HG02798 (cell line): ENCODE results near the gene PLAC8L1.
"Not testable (repeated sequence)": the region's sequence is repeated elsewhere in the genome, so short reads cannot be mapped to it uniquely, and the experiment has no call there.

Experiments used
- ATAC-seq: cut with Tn5 transposase; IDR thresholded peaks from one replicate; pipeline ENCODE4 v1.9.1; 2021; ENCODE audit warnings: mild to moderate bottlenecking; ENCODE audit not compliant: unreplicated experiment, poor library complexity

PLAC8L1 gene, protein sequence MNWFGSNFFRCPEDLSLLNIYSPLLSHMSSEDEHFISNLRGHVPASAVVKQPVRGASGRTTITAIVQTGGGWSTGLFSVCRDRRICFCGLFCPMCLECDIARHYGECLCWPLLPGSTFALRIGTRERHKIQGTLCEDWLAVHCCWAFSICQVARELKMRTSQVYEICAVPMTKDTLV

GRCh38 chr5:146105477-146105876 is at the start of gene PLAC8L1:
PLAC8L1 (minus strand) TSS chr5:146105577; CDS start chr5:146104311, 1,266 bp downstream.
- ATAC-seq = no peak

- ATAC-seq = no peak
These were observed 46.6 kb upstream of the PLAC8L1 start for GRCh38 chr5:146151970-146152369.

- ATAC-seq = no peak
These were observed 32.6 kb upstream of the PLAC8L1 start for GRCh38 chr5:146137967-146138403.

DNA sequence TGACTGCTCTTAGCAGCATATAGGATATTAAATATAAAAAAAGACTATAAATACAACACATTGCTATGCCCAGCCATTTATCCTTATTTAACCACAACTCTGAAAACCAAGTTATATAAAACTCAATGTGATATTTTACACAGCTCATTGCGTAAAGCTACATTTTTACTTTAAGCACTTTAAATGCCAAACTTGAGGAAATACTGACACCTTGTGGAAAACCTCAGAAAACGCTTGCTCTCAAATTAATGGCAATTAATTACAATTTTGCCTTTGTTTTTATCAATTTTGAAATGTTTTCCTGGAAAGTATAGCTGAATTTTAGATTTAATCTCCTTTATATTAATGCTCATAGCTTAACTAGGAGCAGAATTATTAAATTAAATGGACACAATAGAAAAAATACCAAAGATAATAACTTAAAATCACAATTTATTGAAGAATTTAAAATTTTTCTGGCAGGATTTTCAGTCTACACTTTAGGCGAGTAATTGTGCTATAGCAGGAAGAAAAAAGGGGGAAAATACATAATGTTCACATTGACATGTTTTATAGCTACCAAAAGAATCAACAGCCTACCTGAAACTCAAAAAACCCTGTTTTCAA is 25.2 kb upstream of the PLAC8L1 start:
- ATAC-seq = no peak

DNA sequence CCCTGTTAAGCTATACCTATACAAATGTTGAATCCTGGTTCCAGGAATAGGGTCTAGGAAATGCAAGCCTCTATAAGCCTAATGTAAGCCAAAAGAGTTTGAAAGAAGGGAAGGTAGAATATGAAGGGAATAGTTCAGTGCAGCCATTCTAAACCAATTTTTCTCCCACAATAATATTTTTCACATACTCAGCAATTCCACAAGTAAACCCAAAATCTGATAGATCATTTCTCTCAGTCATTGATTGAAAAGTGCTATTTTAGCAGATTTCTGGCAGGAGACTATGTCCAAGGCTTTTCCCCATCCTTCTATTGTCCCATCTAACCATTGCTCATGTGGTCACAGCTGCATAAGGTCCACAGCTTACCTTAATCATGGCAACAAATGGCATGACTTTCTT is 20.7 kb upstream of the PLAC8L1 start:
- no peak for ATAC-seq

DNA sequence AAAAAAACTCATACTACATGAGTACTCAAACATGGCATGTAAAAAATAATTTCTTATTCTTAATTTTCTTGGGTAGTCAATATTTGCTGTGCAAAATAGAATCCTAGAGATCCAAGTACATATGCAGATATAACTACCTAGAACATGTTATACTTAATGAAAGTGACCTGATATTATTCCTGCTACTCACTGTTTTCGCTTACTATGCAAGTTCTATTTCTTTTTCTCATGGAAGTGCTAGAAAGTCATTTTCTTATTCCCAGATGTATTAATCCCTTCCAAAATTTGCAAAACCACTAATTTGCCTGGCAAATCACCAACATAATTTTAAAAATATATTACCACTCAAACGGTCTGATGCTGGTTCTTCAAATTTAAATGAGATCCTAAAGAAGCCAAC is 19.2 kb upstream of the PLAC8L1 start:
- no peak for ATAC-seq

DNA sequence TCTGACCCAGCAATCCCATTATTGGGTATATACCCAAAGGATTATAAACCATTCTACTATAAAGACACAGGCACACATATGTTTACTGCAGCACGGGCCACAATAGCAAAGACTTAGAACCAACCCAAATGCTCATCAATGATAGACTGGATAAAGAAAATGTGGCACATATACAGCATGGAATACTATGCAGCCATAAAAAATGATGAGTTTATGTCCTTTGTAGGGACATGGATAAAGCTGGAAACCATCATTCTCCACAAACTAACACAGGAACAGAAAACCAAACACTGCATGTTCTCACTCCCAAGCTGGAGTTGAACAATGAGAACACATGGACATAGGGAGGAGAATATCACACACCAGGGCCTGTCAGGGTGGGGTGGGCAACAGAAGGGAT is 16.1 kb upstream of the PLAC8L1 start:
- not testable (repeated sequence) for ATAC-seq

GRCh38 chr5:146118322-146118721 is 12.9 kb upstream of the PLAC8L1 start:
- ATAC-seq = no peak

GRCh38 chr5:146117216-146117615 is 11.8 kb upstream of the PLAC8L1 start:
- not testable (repeated sequence) for ATAC-seq

DNA sequence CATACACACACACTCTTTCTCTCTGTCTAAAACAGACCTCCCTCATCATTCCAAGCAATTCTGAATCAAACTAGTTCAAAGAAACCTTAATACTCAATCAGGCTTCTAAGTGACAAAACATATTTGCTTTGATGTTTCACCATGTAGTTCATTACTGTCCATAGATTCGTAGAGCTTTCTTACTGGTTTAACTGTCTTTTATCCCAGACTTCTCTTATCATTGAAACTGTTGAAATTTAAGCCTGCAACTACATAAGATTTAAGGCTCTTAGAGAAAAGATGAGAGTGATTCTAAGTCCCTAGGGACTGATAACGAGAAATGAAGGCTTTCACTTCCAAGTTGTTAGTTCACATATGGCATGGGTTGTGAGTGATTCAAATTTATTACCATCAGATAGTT is 11.0 kb upstream of the PLAC8L1 start:
- no peak for ATAC-seq

DNA sequence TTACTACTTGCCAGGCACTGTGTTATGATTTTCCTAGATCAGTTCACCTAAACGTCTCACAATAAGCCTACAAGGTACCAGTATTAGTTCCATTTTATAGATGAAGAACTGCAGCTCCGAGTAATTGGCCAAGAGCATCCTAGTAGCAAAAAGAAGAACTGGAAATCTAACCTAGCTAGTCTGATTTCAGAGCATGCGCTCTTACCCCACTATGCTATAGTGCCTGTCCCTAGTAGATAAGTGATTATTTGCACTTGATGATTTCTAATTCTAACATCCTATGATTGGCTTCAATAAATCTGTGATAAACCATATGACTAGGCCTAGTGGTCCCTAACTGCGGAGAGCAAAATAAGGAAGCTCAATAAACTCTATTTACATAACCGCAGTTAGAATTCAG is 7.1 kb upstream of the PLAC8L1 start:
- ATAC-seq = no peak

GRCh38 chr5:146111409-146111808 is 6.0 kb upstream of the PLAC8L1 start:
- no peak for ATAC-seq

- no peak for ATAC-seq
These were observed 4.0 kb upstream of the PLAC8L1 start for GRCh38 chr5:146109379-146109778.

- ATAC-seq = not testable (repeated sequence)
These were observed 3.5 kb upstream of the PLAC8L1 start for GRCh38 chr5:146108870-146109269.

DNA sequence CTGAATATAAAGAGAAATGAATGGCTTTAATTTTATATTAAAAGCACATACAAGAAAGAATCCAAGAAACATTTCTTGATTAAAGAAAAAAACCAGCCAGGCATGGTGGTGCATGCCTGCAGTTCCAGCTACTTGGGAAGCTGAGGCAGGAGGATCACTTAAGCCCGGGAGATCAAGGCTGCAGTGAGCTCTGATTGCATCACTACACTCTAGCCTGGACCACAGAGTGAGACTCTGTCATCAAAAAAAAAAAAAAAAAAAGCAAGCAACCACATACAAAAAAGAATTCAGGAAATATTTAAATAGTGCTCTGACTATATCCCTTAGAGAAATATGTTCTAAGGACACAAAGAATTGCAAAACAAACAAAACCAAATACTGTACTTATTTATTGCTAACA is 2.5 kb upstream of the PLAC8L1 start:
- ATAC-seq = no peak

GRCh38 chr5:146103594-146103993 is 1.8 kb downstream of the PLAC8L1 start:
- ATAC-seq = no peak

GRCh38 chr5:146101646-146102045 is 3.7 kb downstream of the PLAC8L1 start:
- no peak for ATAC-seq

DNA sequence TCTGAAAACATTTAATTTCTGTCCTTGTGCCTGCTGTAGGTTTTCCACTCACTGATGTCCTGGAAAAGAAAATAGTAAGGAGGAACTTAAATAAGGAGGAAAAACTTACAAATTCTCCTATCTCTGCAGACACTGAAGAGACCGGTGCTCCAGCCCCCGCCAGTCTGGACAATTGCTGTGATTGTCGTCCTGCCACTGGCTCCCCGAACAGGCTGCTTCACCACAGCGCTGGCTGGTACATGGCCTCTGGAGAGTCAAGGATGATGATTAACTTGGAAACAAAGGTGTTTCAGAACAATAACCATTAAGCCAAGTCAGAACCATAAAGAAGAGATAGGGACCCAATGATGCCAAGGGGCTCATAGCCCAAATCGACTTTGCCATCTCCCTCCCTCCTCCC is 7.3 kb downstream of the PLAC8L1 start:
- ATAC-seq = no peak

DNA sequence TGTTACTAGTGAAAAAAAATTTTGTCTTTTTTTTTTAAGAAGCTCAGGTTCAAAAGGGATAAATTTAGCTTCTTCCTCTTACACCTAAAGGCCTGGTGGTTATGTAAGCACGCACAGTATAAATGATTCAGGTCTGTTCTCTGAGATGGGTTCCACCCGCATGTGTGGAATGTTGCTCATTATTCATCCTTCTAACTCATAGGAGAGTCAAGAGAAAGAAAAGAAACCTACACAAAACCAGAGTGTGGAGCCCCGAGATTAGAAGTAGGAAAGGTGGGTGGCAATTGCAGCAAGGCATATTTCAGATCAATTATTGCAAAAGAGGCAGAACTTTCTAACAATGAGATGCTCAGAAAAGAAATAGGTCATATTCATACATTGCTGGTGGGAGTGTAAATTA is 13.5 kb downstream of the PLAC8L1 start:
- ATAC-seq = no peak

- ATAC-seq = no peak
These were observed 16.1 kb downstream of the PLAC8L1 start for GRCh38 chr5:146089287-146089686.

DNA sequence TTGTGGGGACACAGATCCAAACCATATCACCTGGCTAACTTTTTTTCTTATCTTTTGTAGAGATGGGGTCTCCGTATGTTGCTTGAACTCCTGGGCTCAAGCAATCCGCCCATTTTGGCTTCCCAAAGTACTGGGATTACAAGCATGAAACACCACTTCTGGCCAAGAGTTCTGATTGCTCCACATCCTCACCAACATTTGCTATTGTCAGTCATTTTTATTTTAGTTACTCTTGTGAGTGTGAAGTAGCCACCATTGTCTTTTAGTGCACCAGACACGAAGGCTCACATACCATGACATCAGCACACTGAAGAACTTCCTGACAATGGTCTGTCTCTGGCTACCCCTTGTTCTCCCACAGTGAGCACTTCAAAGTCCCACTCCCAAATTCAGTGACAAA is 17.3 kb downstream of the PLAC8L1 start:
- ATAC-seq = no peak

DNA sequence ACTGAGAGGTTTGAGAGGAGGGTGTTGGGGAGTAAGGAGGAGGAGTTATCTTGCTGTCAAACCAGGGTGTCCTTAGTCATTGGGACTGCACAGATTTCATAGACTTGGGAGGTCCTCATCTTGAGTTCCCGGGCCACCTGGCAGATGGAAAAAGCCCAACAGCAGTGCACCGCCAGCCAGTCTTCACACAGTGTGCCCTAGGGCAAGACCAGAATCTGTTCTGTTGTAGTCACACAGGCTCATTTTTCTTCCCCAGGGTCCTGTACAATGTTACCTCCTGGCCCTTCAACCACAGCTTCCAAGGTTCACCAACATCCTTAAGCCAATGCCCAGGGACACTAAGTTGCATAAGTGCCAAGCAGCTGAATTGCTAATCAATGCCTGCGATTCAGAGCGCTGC is 21.0 kb downstream of the PLAC8L1 start:
- no peak for ATAC-seq
